ENCODE measurements around the gene EPS8L1.

Gene EPS8L1

GRCh38 chr19:55094456-55095259 is 19.0 kb downstream of the EPS8L1 start:
- TF ChIP-seq, protein P1, sequence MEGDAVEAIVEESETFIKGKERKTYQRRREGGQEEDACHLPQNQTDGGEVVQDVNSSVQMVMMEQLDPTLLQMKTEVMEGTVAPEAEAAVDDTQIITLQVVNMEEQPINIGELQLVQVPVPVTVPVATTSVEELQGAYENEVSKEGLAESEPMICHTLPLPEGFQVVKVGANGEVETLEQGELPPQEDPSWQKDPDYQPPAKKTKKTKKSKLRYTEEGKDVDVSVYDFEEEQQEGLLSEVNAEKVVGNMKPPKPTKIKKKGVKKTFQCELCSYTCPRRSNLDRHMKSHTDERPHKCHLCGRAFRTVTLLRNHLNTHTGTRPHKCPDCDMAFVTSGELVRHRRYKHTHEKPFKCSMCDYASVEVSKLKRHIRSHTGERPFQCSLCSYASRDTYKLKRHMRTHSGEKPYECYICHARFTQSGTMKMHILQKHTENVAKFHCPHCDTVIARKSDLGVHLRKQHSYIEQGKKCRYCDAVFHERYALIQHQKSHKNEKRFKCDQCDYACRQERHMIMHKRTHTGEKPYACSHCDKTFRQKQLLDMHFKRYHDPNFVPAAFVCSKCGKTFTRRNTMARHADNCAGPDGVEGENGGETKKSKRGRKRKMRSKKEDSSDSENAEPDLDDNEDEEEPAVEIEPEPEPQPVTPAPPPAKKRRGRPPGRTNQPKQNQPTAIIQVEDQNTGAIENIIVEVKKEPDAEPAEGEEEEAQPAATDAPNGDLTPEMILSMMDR (IDR thresholded peaks at IDR 0.05; ENCODE audit: insufficient read depth, low read length, poor library complexity, severe bottlenecking), result no peak
- Histone ChIP-seq H3K27me3 (replicated peaks; ENCODE audit: control insufficient read depth, insufficient read depth, low read length) (no peaks in the 10 kb centered on the region), H3K4me3 (replicated peaks; ENCODE audit: low read depth, low read length) (no peak overlapping the region), H3K36me3 (ENCODE audit: control insufficient read depth, insufficient read depth, low read length) (peaks cover 6% of the 10 kb centered on the region)
- DNase-seq (ENCODE audit: extremely low read depth, insufficient read length), result no peak

DNA sequence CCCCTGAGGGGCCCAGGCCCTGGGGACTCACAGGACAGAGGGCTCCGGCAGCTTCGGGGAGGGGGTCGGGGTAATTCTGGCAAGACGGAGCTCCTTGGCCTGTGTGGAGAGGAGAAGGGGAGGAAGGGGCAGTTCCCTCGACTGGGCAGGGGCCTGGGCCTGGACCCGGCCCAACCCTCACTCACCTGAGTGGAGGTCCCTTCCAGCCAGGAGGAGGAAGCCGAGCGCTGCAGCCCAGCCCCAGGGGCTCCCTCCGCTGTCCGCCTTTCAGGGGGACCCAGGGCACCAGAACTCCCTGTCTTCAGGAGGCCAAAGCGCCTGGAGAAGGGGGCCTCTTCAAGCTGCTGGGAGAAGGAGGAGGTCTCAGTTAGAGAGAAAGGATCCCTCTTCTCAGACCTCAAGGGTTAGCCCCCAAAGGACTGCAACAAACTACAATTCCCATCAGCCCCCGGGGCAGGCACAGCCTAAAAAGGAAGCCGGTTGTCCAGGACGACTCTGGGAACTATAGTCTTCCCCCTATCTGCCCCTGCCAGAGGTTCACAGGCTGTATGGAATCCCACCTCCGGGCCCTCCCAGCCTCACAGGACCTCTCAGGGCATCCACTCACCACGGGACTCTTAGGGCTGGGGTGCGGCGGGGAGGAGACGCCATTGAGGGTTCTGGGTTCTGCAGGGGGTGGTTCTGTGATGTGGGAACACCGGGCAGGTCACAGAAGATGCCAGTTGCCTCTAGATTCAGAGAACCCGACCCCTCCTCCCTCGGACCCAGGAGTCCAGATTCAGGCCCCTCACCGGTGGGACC is 19.8 kb downstream of the EPS8L1 start:
- H3K4me3 ChIP-seq (replicated peaks; ENCODE audit: low read depth, low read length), result no peak overlapping the region
- TF ChIP-seq, protein P1 (IDR thresholded peaks at IDR 0.05; ENCODE audit: insufficient read depth, low read length, poor library complexity, severe bottlenecking), result no peak
- H3K36me3 ChIP-seq (ENCODE audit: control insufficient read depth, insufficient read depth, low read length), result peaks cover 9% of the 10 kb centered on the region
- no peak for DNase-seq (ENCODE audit: extremely low read depth, insufficient read length)
- H3K27me3 ChIP-seq (replicated peaks; ENCODE audit: control insufficient read depth, insufficient read depth, low read length), result no peaks in the 10 kb centered on the region

- H3K36me3 ChIP-seq (ENCODE audit: control insufficient read depth, insufficient read depth, low read length), result peaks cover 9% of the 10 kb centered on the region
- H3K27me3 ChIP-seq (replicated peaks; ENCODE audit: control insufficient read depth, insufficient read depth, low read length), result no peaks in the 10 kb centered on the region
- DNase-seq (ENCODE audit: extremely low read depth, insufficient read length), result no peak
- TF ChIP-seq, protein P1 (IDR thresholded peaks at IDR 0.05; ENCODE audit: insufficient read depth, low read length, poor library complexity, severe bottlenecking), result peak; percentile 8
- no peak overlapping the region for H3K4me3 ChIP-seq (replicated peaks; ENCODE audit: low read depth, low read length)
Observed at GRCh38 chr19:55096061-55096701, 20.5 kb downstream of the EPS8L1 start.

DNA sequence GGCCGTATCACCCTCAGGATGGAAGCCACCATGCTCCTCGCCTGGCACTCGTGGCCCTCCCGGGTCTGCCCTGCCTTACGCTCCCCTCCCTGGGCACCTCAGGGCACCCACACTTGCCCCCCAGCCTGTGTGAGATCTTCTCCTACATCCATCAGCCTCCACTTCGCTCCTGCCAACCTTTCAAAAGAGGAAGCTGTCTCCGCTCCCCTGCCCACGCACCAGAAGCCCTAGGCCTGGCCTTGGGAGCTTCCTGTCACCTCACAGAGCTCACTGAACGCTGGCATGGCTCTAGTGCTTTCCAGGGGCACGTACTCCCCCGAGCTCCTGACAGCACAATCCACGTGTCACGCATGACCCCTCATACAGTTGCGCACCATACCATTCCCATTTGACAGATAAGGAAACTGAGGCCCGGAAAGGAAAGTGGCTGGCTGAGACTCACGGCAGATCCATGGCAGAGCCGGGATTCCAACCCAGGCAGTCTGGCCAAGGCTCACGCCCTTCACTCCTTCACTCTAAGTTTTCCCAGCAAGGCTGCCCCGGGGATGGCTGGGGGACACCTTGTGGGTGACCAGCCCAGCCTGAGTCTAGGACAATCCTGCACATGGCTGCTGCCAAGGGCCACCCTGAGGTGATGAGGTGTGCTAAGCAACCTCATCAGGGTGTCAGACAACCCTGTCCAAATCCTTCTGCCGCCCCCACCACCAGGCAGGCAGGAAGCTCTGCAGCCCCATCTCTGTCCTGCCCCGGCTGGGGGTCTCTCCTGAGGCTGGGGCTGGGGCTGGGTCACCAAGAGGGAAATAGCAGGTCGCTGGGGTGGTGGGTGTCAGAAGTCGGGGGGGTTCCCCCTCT is 22.4 kb downstream of the EPS8L1 start:
- TF ChIP-seq, protein P1 (IDR thresholded peaks at IDR 0.05; ENCODE audit: insufficient read depth, low read length, poor library complexity, severe bottlenecking), result no peak

More for the DNA sequence above, 22.4 kb downstream of the EPS8L1 start:
- Histone ChIP-seq H3K4me3 (replicated peaks; ENCODE audit: low read depth, low read length) (no peak overlapping the region), H3K27me3 (replicated peaks; ENCODE audit: control insufficient read depth, insufficient read depth, low read length) (no peaks in the 10 kb centered on the region), H3K36me3 (ENCODE audit: control insufficient read depth, insufficient read depth, low read length) (peaks cover 7% of the 10 kb centered on the region)
- no peak for DNase-seq (ENCODE audit: extremely low read depth, insufficient read length)
